HG02623 (cell line): ENCODE data around the gene TERT.
A peak's percentile ranks its signal among the peaks of the same experiment; 100 is the strongest.
"Not testable (repeated sequence)": the region's sequence is repeated elsewhere in the genome, so short reads cannot be mapped to it uniquely, and the experiment has no call there.

Source experiments
- ATAC-seq: cut with Tn5 transposase; IDR thresholded peaks from one replicate; pipeline ENCODE4 v1.9.1; 2021; ENCODE audit warnings: moderate library complexity; ENCODE audit not compliant: unreplicated experiment

The TERT gene

GRCh38 chr5:1294835-1295649 is at the start of gene TERT:
Gene TERT, minus strand, starts transcription at chr5:1295068. Its CDS starts 79 bp downstream, at chr5:1294989.
- no peak for ATAC-seq

GRCh38 chr5:1343931-1344901 is 49.3 kb upstream of the TERT start:
- ATAC-seq, result peak; percentile 14

GRCh38 chr5:1343315-1343751 is 48.5 kb upstream of the TERT start:
- no peak for ATAC-seq

- ATAC-seq, result not testable (repeated sequence)
Observed at GRCh38 chr5:1342711-1343110, 47.8 kb upstream of the TERT start.

GRCh38 chr5:1342268-1342667 is 47.4 kb upstream of the TERT start:
- no peak for ATAC-seq

- no peak for ATAC-seq
Observed at GRCh38 chr5:1341863-1342262, 47.0 kb upstream of the TERT start.

- ATAC-seq, result not testable (repeated sequence)
Observed at GRCh38 chr5:1339818-1340210, 44.9 kb upstream of the TERT start.

- not testable (repeated sequence) for ATAC-seq
Observed at GRCh38 chr5:1339139-1339817, 44.4 kb upstream of the TERT start.

- no peak for ATAC-seq
Observed at GRCh38 chr5:1338506-1339070, 43.7 kb upstream of the TERT start.

- no peak for ATAC-seq
Observed at GRCh38 chr5:1338196-1338490, 43.3 kb upstream of the TERT start.

- no peak for ATAC-seq
Observed at GRCh38 chr5:1337489-1338195, 42.8 kb upstream of the TERT start.

- ATAC-seq, result no peak
Observed at GRCh38 chr5:1336749-1337488, 42.1 kb upstream of the TERT start.

- ATAC-seq, result no peak
Observed at GRCh38 chr5:1336106-1336561, 41.3 kb upstream of the TERT start.

- no peak for ATAC-seq
Observed at GRCh38 chr5:1335540-1336095, 40.8 kb upstream of the TERT start.

GRCh38 chr5:1334831-1335539 is 40.1 kb upstream of the TERT start:
- no peak for ATAC-seq

GRCh38 chr5:1333986-1334385 is 39.1 kb upstream of the TERT start:
- no peak for ATAC-seq

GRCh38 chr5:1333286-1333685 is 38.4 kb upstream of the TERT start:
- ATAC-seq, result not testable (repeated sequence)

GRCh38 chr5:1332461-1333001 is 37.7 kb upstream of the TERT start:
- ATAC-seq, result no peak
